Measurements from ENCODE around the gene DIAPH2.

The DIAPH2 gene

DNA sequence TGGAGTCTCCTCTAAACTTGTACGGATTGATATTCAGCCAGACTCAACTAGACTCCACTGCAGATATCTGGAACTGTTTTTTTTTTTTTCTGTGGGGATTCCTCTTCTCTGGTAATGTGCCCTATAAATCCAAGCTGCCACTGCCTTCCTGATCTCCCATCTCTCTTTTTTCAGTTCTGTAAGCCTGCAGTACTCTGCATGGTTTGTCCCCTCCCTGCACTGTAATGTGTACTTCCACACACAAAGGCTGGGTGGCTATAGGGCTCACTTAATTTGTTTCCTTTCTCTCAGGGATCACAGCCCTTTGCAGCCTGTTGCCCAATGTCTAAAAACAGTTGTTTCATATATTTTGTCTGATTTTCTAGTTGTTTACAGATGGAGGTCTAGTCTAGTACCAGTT, 114.3 kb downstream of the DIAPH2 start:
- Histone ChIP-seq H3K27me3 (ENCODE audit: control insufficient read depth, low read length) (no peaks in the 10 kb centered on the region), H3K27ac (ENCODE audit: low read depth, low read length) (no peak overlapping the region), H4K20me1 (ENCODE audit: control insufficient read depth, insufficient read depth, low read depth, low read length) (no peaks in the 10 kb centered on the region), H3F3A (ENCODE audit: control insufficient read depth, insufficient read depth) (no peaks in the 10 kb centered on the region), H3K79me2 (ENCODE audit: control insufficient read depth, low read length) (no peaks in the 10 kb centered on the region), H3K9me2 (replicated peaks; ENCODE audit: control insufficient read depth, low read length) (no peaks in the 10 kb centered on the region), H3K4me1 (ENCODE audit: control insufficient read depth, low read length) (peaks cover 4% of the 10 kb centered on the region; the same call in 1 of the 2 replicates), H3K4me2 (ENCODE audit: low read length) (no peak overlapping the region), H3K36me3 (ENCODE audit: control insufficient read depth, low read length) (no peaks in the 10 kb centered on the region), H3K9me3 (ENCODE audit: control insufficient read depth, insufficient read depth, low read length) (no peaks in the 10 kb centered on the region), H3K4me3 (ENCODE audit: low read length) (no peak overlapping the region)
- no peak for TF ChIP-seq EZH2phosphoT487 (IDR thresholded peaks at IDR 0.05; ENCODE audit: borderline replicate concordance, low read length)
- TF ChIP-seq, protein P1, sequence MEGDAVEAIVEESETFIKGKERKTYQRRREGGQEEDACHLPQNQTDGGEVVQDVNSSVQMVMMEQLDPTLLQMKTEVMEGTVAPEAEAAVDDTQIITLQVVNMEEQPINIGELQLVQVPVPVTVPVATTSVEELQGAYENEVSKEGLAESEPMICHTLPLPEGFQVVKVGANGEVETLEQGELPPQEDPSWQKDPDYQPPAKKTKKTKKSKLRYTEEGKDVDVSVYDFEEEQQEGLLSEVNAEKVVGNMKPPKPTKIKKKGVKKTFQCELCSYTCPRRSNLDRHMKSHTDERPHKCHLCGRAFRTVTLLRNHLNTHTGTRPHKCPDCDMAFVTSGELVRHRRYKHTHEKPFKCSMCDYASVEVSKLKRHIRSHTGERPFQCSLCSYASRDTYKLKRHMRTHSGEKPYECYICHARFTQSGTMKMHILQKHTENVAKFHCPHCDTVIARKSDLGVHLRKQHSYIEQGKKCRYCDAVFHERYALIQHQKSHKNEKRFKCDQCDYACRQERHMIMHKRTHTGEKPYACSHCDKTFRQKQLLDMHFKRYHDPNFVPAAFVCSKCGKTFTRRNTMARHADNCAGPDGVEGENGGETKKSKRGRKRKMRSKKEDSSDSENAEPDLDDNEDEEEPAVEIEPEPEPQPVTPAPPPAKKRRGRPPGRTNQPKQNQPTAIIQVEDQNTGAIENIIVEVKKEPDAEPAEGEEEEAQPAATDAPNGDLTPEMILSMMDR (IDR thresholded peaks at IDR 0.05; ENCODE audit: low read depth, low read length, poor library complexity, severe bottlenecking), result no peak

DNA sequence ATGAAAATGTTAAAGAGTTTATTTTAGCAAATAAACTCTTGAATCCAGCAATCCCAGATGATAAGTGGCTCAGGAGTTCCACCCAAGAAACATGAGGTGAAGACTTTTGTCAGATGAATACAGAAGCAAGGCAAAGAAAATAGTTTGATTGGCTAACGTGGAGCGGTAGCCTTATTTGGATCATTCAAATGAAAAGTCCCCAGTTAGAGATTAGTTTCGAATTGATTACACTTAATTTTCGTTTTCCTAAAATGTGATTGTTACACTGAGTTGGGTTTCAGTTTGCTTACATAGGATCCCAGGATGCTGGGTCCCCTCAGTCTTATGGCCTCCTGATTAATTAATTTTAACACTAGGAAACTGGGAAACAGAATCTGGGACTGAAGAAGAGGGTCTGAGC, 122.7 kb downstream of the DIAPH2 start:
- Histone ChIP-seq H3K27ac (ENCODE audit: low read depth, low read length) (no peak overlapping the region), H3K4me3 (ENCODE audit: low read length) (no peak overlapping the region), H3K9me3 (ENCODE audit: control insufficient read depth, insufficient read depth, low read length) (no peaks in the 10 kb centered on the region), H3K9me2 (replicated peaks; ENCODE audit: control insufficient read depth, low read length) (no peaks in the 10 kb centered on the region), H4K20me1 (ENCODE audit: control insufficient read depth, insufficient read depth, low read depth, low read length) (no peaks in the 10 kb centered on the region), H3K79me2 (ENCODE audit: control insufficient read depth, low read length) (no peaks in the 10 kb centered on the region), H3K27me3 (ENCODE audit: control insufficient read depth, low read length) (no peaks in the 10 kb centered on the region), H3F3A (ENCODE audit: control insufficient read depth, insufficient read depth) (no peaks in the 10 kb centered on the region), H3K36me3 (ENCODE audit: control insufficient read depth, low read length) (no peaks in the 10 kb centered on the region), H3K4me1 (ENCODE audit: control insufficient read depth, low read length) (no peaks in the 10 kb centered on the region), H3K4me2 (ENCODE audit: low read length) (no peak overlapping the region)
- TF ChIP-seq EZH2phosphoT487 (IDR thresholded peaks at IDR 0.05; ENCODE audit: borderline replicate concordance, low read length), result no peak
- TF ChIP-seq, protein P1 (IDR thresholded peaks at IDR 0.05; ENCODE audit: low read depth, low read length, poor library complexity, severe bottlenecking), result no peak

DNA sequence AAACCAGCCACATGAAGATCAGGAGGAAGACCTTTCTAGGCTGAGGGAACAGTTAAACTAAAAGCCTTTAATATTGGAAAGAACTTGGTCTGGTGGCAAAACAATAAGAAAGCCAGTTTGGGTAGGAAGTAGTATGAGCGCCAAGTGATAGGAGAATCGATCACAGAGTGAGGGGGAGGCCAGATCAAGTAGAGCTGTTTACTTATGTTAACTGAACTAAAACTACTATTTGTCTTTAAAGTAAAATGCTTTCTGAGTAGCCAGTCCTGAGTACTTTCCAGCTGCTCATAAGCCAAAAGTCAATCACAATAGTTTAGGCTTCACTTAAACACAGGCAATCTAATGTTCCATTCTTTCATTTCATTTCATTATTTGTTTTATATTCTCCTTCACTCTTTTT, 136.3 kb downstream of the DIAPH2 start:
- Histone ChIP-seq H3K4me2 (ENCODE audit: low read length) (no peak overlapping the region), H3K27me3 (ENCODE audit: control insufficient read depth, low read length) (no peaks in the 10 kb centered on the region), H3K9me3 (ENCODE audit: control insufficient read depth, insufficient read depth, low read length) (no peaks in the 10 kb centered on the region), H3K4me3 (ENCODE audit: low read length) (no peak overlapping the region), H3K4me1 (ENCODE audit: control insufficient read depth, low read length) (peaks cover 5% of the 10 kb centered on the region; the same call in 1 of the 2 replicates), H3K27ac (ENCODE audit: low read depth, low read length) (no peak overlapping the region), H3K79me2 (ENCODE audit: control insufficient read depth, low read length) (no peaks in the 10 kb centered on the region), H3F3A (ENCODE audit: control insufficient read depth, insufficient read depth) (no peaks in the 10 kb centered on the region), H4K20me1 (ENCODE audit: control insufficient read depth, insufficient read depth, low read depth, low read length) (no peaks in the 10 kb centered on the region), H3K36me3 (ENCODE audit: control insufficient read depth, low read length) (no peaks in the 10 kb centered on the region), H3K9me2 (replicated peaks; ENCODE audit: control insufficient read depth, low read length) (no peaks in the 10 kb centered on the region)
- TF ChIP-seq EZH2phosphoT487 (IDR thresholded peaks at IDR 0.05; ENCODE audit: borderline replicate concordance, low read length), result no peak
- TF ChIP-seq, protein P1 (IDR thresholded peaks at IDR 0.05; ENCODE audit: low read depth, low read length, poor library complexity, severe bottlenecking), result no peak

Data from DOHH2 (cell line).